ENCODE data around the gene LRP1B.
A peak's percentile ranks its signal among the peaks of the same experiment; 100 is the strongest.

The LRP1B gene

DNA sequence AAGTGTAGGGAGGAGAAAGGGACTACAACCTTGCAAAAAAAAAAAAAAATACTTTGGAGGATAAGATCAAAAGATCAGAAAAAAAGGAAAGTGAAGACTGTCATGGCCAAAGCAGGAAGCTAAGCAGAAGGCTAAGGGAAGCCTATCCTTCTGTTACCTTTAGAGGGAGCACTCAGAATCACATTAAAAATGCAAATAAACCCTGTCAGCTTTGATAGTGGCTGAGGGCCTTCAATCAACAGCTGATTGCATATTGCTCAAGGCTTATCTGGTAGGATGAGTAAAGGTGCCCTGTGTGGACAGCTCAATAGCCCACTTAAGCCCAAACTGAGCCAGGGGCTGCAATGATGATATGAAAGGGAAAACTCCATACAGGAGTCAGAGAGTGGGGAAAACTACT, 1021.2 kb downstream of the LRP1B start:
- H3K4me1 ChIP-seq (ENCODE audit: low read length), result no peaks in the 10 kb centered on the region
- H3K36me3 ChIP-seq (replicated peaks; ENCODE audit: insufficient read depth, low read length), result no peaks in the 10 kb centered on the region
- no peaks in the 10 kb centered on the region for H4K20me1 ChIP-seq (ENCODE audit: insufficient read depth, low read length)
- H3K9ac ChIP-seq (ENCODE audit: low read length), result no peak overlapping the region
- no peaks in the 10 kb centered on the region for H3K27me3 ChIP-seq (replicated peaks; ENCODE audit: insufficient read depth, low read length)
- no peak overlapping the region for H2AFZ ChIP-seq (ENCODE audit: low read length)
- no peak for DNase-seq
- H3K9me2 ChIP-seq (replicated peaks; ENCODE audit: insufficient read depth, low read length), result no peaks in the 10 kb centered on the region
- H3K4me2 ChIP-seq (ENCODE audit: low read depth, low read length), result no peak overlapping the region
- H3K27ac ChIP-seq (ENCODE audit: low read length), result no peak overlapping the region
- no peaks in the 10 kb centered on the region for H3F3A ChIP-seq (ENCODE audit: insufficient read depth, low read length)
- H3K9me3 ChIP-seq (replicated peaks; ENCODE audit: insufficient read depth, low read length), result no peaks in the 10 kb centered on the region
- H3K79me2 ChIP-seq (ENCODE audit: low read length), result no peaks in the 10 kb centered on the region
- TF ChIP-seq EZH2phosphoT487 (IDR thresholded peaks at IDR 0.05; ENCODE audit: low read length) (no peak), CTCF (IDR thresholded peaks at IDR 0.05; ENCODE audit: low read length) (0 out of 2 replicates have a peak, but pooled peaks have one; percentile 4)
- no peak overlapping the region for H3K4me3 ChIP-seq (ENCODE audit: low read length)

DNA sequence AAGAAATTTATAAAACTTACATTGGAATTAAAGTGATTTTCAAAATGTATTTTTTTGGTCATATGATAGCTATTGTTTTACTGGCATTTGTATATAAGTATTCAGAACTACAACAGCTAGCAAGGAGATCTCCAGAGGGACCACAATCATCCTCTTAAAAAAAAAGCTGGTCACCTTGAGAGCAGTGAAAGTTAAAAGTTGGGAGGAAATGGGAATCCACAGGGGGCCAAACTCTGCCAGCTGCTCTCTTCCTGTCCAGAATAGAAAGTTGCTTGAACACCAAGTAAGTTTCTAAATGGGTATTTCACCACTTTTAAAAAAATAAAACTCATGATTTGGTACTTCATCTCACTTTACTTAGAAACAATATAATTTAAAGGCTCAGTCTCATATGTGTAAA, 1025.1 kb downstream of the LRP1B start:
- Histone ChIP-seq H3K36me3 (replicated peaks; ENCODE audit: insufficient read depth, low read length) (no peaks in the 10 kb centered on the region), H3K79me2 (ENCODE audit: low read length) (no peaks in the 10 kb centered on the region), H2AFZ (ENCODE audit: low read length) (no peak overlapping the region), H4K20me1 (ENCODE audit: insufficient read depth, low read length) (no peaks in the 10 kb centered on the region), H3K4me1 (ENCODE audit: low read length) (no peaks in the 10 kb centered on the region), H3K4me3 (ENCODE audit: low read length) (no peak overlapping the region), H3K27ac (ENCODE audit: low read length) (no peak overlapping the region), H3K9ac (ENCODE audit: low read length) (no peak overlapping the region), H3K27me3 (replicated peaks; ENCODE audit: insufficient read depth, low read length) (no peaks in the 10 kb centered on the region), H3K9me3 (replicated peaks; ENCODE audit: insufficient read depth, low read length) (no peaks in the 10 kb centered on the region), H3F3A (ENCODE audit: insufficient read depth, low read length) (no peaks in the 10 kb centered on the region), H3K4me2 (ENCODE audit: low read depth, low read length) (no peak overlapping the region), H3K9me2 (replicated peaks; ENCODE audit: insufficient read depth, low read length) (no peaks in the 10 kb centered on the region)
- DNase-seq, result no peak
- no peak for TF ChIP-seq CTCF (IDR thresholded peaks at IDR 0.05; ENCODE audit: low read length)
- TF ChIP-seq EZH2 (optimal IDR thresholded peaks at IDR 0.05; ENCODE audit: low read depth, low read length), result no peak

DNA sequence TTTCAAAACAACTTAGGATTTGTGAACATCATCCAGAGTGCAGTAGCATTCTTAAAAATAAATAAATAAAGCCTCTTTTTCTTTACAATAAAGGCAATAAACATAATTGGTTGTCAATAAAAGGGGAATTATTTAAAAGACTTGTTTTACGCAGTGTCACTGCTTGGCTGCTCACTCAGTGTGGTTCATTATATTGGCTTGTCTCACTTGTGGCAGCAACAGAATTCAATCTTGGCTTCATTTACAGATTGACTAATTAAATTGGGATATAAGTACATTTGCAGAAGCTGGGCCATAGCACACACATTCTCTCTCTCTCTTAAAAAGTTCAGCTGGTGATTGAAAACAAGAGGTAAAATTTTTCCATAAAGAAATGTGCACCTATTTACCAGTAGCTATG, 1027.6 kb downstream of the LRP1B start:
- H2AFZ ChIP-seq (ENCODE audit: low read length), result no peak overlapping the region
- no peak overlapping the region for H3K27ac ChIP-seq (ENCODE audit: low read length)
- H3K9me3 ChIP-seq (replicated peaks; ENCODE audit: insufficient read depth, low read length), result no peaks in the 10 kb centered on the region
- TF ChIP-seq CTCF (IDR thresholded peaks at IDR 0.05; ENCODE audit: low read length) (no peak), EZH2phosphoT487 (IDR thresholded peaks at IDR 0.05; ENCODE audit: low read length) (no peak), EZH2 (optimal IDR thresholded peaks at IDR 0.05; ENCODE audit: low read depth, low read length) (no peak)
- no peaks in the 10 kb centered on the region for H3K27me3 ChIP-seq (replicated peaks; ENCODE audit: insufficient read depth, low read length)
- H3K9me2 ChIP-seq (replicated peaks; ENCODE audit: insufficient read depth, low read length), result no peaks in the 10 kb centered on the region
- H4K20me1 ChIP-seq (ENCODE audit: insufficient read depth, low read length), result no peaks in the 10 kb centered on the region
- no peaks in the 10 kb centered on the region for H3K4me1 ChIP-seq (ENCODE audit: low read length)
- no peak overlapping the region for H3K4me2 ChIP-seq (ENCODE audit: low read depth, low read length)
- no peaks in the 10 kb centered on the region for H3K36me3 ChIP-seq (replicated peaks; ENCODE audit: insufficient read depth, low read length)
- no peak for DNase-seq
- H3K79me2 ChIP-seq (ENCODE audit: low read length), result no peaks in the 10 kb centered on the region
- no peak overlapping the region for H3K9ac ChIP-seq (ENCODE audit: low read length)
- H3K4me3 ChIP-seq (ENCODE audit: low read length), result no peak overlapping the region
- no peaks in the 10 kb centered on the region for H3F3A ChIP-seq (ENCODE audit: insufficient read depth, low read length)
